GM23338 (cell line): Measurements from ENCODE around the gene OR2L13. TPM values are rescaled to one million over a fixed set of nuclear protein-coding genes. Genes with fewer than 3 reads are reported as not detected.
"Not testable (repeated sequence)": the region's sequence is repeated elsewhere in the genome, so short reads cannot be mapped to it uniquely, and the experiment has no call there.

Experiments
- ATAC-seq: fragments of 200-7000 bp; cut with Tn5 transposase; 3 replicates; pipeline ENCODE4 v1.9.1; 2020
- DNase-seq: peaks from one replicate; pipeline ENCODE4 v3.0.0-alpha.2; 2015; ENCODE audit warnings: low spot score
- H2AFZ ChIP-seq: fragments of 200-600 bp; sonication (generic); 2 replicates; pipeline ENCODE4 v1.8.0; 2016; ENCODE audit warnings: antibody characterized with exemption, mild to moderate bottlenecking, moderate library complexity
- H3F3A ChIP-seq: fragments of 200-600 bp; sonication (generic); replicated peaks from 2 replicates; pipeline ENCODE4 v1.8.0; 2017; ENCODE audit warnings: antibody characterized with exemption, mixed run types, low read depth
- H3K27ac ChIP-seq: fragments of 200-600 bp; sonication (generic); 2 replicates; pipeline ENCODE4 v1.6.1; 2016; ENCODE audit warnings: low read depth
- H3K27me3 ChIP-seq: fragments of 200-600 bp; sonication (generic); 2 replicates; pipeline ENCODE4 v1.8.0; 2016; ENCODE audit warnings: mild to moderate bottlenecking, mixed run types, moderate library complexity; ENCODE audit not compliant: insufficient read depth
- H3K36me3 ChIP-seq: fragments of 200-600 bp; sonication (generic); 2 replicates; pipeline ENCODE4 v1.8.0; 2016; ENCODE audit warnings: mild to moderate bottlenecking; ENCODE audit not compliant: insufficient read depth
- H3K4me1 ChIP-seq: fragments of 200-600 bp; sonication (generic); 2 replicates; pipeline ENCODE4 v1.8.0; 2016; ENCODE audit warnings: mild to moderate bottlenecking, moderate library complexity; ENCODE audit not compliant: insufficient read depth
- H3K4me2 ChIP-seq: fragments of 200-600 bp; sonication (generic); 2 replicates; pipeline ENCODE4 v1.7.1; 2017; ENCODE audit warnings: mixed run types
- H3K4me3 ChIP-seq: fragments of 200-600 bp; sonication (generic); 2 replicates; pipeline ENCODE4 v1.6.1; 2016; ENCODE audit warnings: mixed run types
- H3K79me2 ChIP-seq: fragments of 200-600 bp; sonication (generic); replicated peaks from 2 replicates; pipeline ENCODE4 v1.8.0; 2017; ENCODE audit warnings: mild to moderate bottlenecking; ENCODE audit not compliant: insufficient read depth
- H3K9me2 ChIP-seq: fragments of 200-600 bp; sonication (generic); 2 replicates; pipeline ENCODE4 v1.8.0; 2017; ENCODE audit not compliant: insufficient read depth
- H4K20me1 ChIP-seq: fragments of 200-600 bp; sonication (generic); replicated peaks from 2 replicates; pipeline ENCODE4 v1.8.0; 2017; ENCODE audit warnings: mild to moderate bottlenecking; ENCODE audit not compliant: insufficient read depth
- H3K27ac Mint-ChIP-seq: 2 replicates; pipeline ENCODE4 v1.8.0; 2020; ENCODE audit warnings: inconsistent platforms, mild to moderate bottlenecking, moderate library complexity, mixed read lengths
- H3K27me3 Mint-ChIP-seq: 3 replicates; pipeline ENCODE4 v1.8.0; 2022; ENCODE audit warnings: low read depth, mild to moderate bottlenecking, moderate library complexity, mixed read lengths, inconsistent platforms; ENCODE audit not compliant: insufficient read depth, poor library complexity
- H3K36me3 Mint-ChIP-seq: 3 replicates; pipeline ENCODE4 v1.8.0; 2021; ENCODE audit warnings: low read depth, mild to moderate bottlenecking, inconsistent platforms, moderate library complexity, mixed read lengths
- H3K4me1 Mint-ChIP-seq: 3 replicates; pipeline ENCODE4 v1.8.0; 2020; ENCODE audit warnings: mild to moderate bottlenecking, inconsistent platforms, mixed read lengths
- H3K4me3 Mint-ChIP-seq: 3 replicates; pipeline ENCODE4 v1.8.0; 2021; ENCODE audit warnings: moderate library complexity, mild to moderate bottlenecking, inconsistent platforms, mixed read lengths
- H3K9me3 Mint-ChIP-seq: 3 replicates; pipeline ENCODE4 v1.8.0; 2020; ENCODE audit warnings: moderate library complexity, mild to moderate bottlenecking, inconsistent platforms, mixed read lengths
- JUNB ChIP-seq: IDR thresholded peaks from one replicate; pipeline ENCODE4 v1.6.1; 2016; ENCODE audit warnings: antibody characterized with exemption; ENCODE audit not compliant: unreplicated experiment
- POLR2AphosphoS5 ChIP-seq: IDR thresholded peaks from 2 replicates; pipeline ENCODE4 v1.6.1; 2016; ENCODE audit warnings: antibody characterized with exemption, low read depth
- ZNF114 ChIP-seq: fragments of 250-450 bp; sonication (Bioruptor Pico); IDR thresholded peaks from 2 replicates; pipeline ENCODE4 v1.5.0; 2020; ENCODE audit warnings: mild to moderate bottlenecking, moderate library complexity
- ZNF462 ChIP-seq: fragments of 250-450 bp; sonication (Bioruptor Pico); IDR thresholded peaks from 2 replicates; pipeline ENCODE4 v1.5.0; 2020; ENCODE audit warnings: mild to moderate bottlenecking, moderate library complexity
- polyA plus RNA-seq: library from polyadenylated mRNA; unstranded; fragments of >200 nt; fragmentation: Nextera tagmentation; extraction: Ambion mirVana; gene quantifications from 2 replicates; pipeline ENCODE4 v1.2.1, GENCODE V29; 2016
- total RNA-seq: library from RNA; depleted of rRNA; stranded (reverse); fragments of >200 nt; shearing (Covaris generic); gene quantifications from 2 replicates; pipeline ENCODE4 v1.2.3, GENCODE V29; 2014
- TF ChIP-seq, protein P1 (sequence below), 2 experiments: fragments of 200-600 bp in 1 of 2; sonication (generic) in 1 of 2; conservative IDR thresholded peaks; 2 replicates each; pipeline versions ENCODE4 v1.5.1 to v1.6.1; 2016 to 2017; ENCODE audit warnings: antibody characterized with exemption in 2 of 2, low read depth in 2 of 2, mild to moderate bottlenecking in 2 of 2, moderate library complexity in 1 of 2

The OR2L13 gene
- total and polyA plus RNA-seq, 2 experiments from 2014 or later = not detected

- no peak for TF ChIP-seq ZNF114 (CRISPR knock-in tag)
Measured at GRCh38 chr1:248065604-248066003, 29.4 kb upstream of the OR2L13 start (continued).

DNA sequence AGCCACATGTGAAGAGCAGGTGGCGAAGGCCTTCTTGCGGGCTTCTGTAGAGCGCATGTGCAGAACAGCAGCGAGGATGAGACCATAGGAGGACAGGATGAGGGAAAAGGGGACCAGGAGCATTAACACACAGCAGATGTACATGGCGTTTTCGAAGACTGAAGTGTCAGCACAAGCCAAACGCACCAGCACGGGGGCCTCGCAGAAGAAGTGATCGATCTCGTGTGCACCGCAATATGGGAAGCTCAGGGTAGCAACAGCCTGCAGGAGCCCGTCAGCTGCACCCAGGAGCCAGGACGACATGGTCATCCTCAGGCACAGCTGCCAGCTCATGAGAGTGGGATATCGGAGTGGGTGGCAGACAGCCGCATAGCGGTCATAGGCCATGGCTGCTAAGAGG lies 11.1 kb upstream of the OR2L13 start:
- H3K9me2 ChIP-seq, H3K36me3 ChIP-seq, H3K4me2 ChIP-seq, H4K20me1 ChIP-seq, ATAC-seq, H2AFZ ChIP-seq, H3K4me1 ChIP-seq, H3K79me2 ChIP-seq, H3K27ac Mint-ChIP-seq, H3K4me3 ChIP-seq, H3K4me3 Mint-ChIP-seq, DNase-seq, H3K27me3 ChIP-seq, H3F3A ChIP-seq, H3K4me1 Mint-ChIP-seq, H3K27ac ChIP-seq, H3K27me3 Mint-ChIP-seq: not testable (repeated sequence)
- Mint-ChIP-seq H3K36me3 (peaks cover 17% of the 10 kb centered on the region), H3K9me3 (peaks cover 79% of the 10 kb centered on the region)

DNA sequence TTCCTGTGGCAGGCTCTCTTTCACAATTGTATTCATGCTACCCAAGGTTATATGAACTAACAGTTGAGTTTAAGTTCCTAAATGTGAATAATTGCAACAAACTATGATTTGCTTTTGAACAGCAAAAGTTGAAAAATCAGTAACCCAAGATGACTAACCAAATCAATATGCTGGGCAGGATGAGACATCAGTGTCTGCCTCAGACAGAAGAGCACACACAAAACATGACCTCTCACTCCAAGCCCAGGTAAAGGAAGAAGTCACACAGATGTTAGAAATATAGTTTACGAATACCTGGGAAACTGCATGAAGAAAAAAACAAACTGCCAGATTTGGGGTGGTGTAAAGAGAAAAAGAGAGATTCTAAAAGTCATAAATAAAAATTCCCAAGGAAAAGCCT lies 3.5 kb downstream of the OR2L13 start:
- no peaks in the 10 kb centered on the region for H3K4me1 Mint-ChIP-seq
- ATAC-seq (no peak), DNase-seq (no peak)
- TF ChIP-seq ZNF462 = no peak
- TF ChIP-seq POLR2AphosphoS5 = no peak
- no peak for TF ChIP-seq JUNB
- TF ChIP-seq, protein P1, sequence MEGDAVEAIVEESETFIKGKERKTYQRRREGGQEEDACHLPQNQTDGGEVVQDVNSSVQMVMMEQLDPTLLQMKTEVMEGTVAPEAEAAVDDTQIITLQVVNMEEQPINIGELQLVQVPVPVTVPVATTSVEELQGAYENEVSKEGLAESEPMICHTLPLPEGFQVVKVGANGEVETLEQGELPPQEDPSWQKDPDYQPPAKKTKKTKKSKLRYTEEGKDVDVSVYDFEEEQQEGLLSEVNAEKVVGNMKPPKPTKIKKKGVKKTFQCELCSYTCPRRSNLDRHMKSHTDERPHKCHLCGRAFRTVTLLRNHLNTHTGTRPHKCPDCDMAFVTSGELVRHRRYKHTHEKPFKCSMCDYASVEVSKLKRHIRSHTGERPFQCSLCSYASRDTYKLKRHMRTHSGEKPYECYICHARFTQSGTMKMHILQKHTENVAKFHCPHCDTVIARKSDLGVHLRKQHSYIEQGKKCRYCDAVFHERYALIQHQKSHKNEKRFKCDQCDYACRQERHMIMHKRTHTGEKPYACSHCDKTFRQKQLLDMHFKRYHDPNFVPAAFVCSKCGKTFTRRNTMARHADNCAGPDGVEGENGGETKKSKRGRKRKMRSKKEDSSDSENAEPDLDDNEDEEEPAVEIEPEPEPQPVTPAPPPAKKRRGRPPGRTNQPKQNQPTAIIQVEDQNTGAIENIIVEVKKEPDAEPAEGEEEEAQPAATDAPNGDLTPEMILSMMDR (conservative IDR thresholded peaks at IDR 0.05; ENCODE audit: low read depth in 2 of 2) = no peak
- no peak overlapping the region for H3K27ac Mint-ChIP-seq
- Histone ChIP-seq H3K4me3 (no peak overlapping the region), H3K4me2 (no peak overlapping the region), H3K79me2 (no peaks in the 10 kb centered on the region), H2AFZ (no peak overlapping the region), H4K20me1 (no peaks in the 10 kb centered on the region), H3K9me2 (no peaks in the 10 kb centered on the region), H3K36me3 (no peaks in the 10 kb centered on the region), H3K27ac (no peak overlapping the region), H3K27me3 (no peaks in the 10 kb centered on the region), H3F3A (no peaks in the 10 kb centered on the region), H3K4me1 (no peaks in the 10 kb centered on the region)
- peaks cover 5% of the 10 kb centered on the region for H3K27me3 Mint-ChIP-seq
- peaks cover 29% of the 10 kb centered on the region; the same call in 2 of the 3 replicates for H3K36me3 Mint-ChIP-seq
- H3K4me3 Mint-ChIP-seq = no peak overlapping the region
- H3K9me3 Mint-ChIP-seq = peaks cover 90% of the 10 kb centered on the region
